ENCODE results near the gene PRKG1.

GRCh38 chr10:52216852-52217251, 1142.6 kb downstream of the PRKG1 start:
- TF ChIP-seq EZH2phosphoT487 (IDR thresholded peaks at IDR 0.05) (no peak), CTCF (IDR thresholded peaks at IDR 0.05) (no peak)
